ENCODE data around the gene GARIN5B.

GRCh38 chr19:55314396-55314795 is 48.7 kb downstream of the GARIN5B start:
- TF ChIP-seq CTCF (IDR thresholded peaks at IDR 0.05) (no peak), EZH2 (IDR thresholded peaks at IDR 0.05; ENCODE audit: borderline replicate concordance, insufficient read depth, low read depth, low read length, poor library complexity, severe bottlenecking) (no peak)

Measured in B cell (primary cell).